Rectal smooth muscle tissue (tissue), 1 donor: Measurements from ENCODE around the gene SPRR2B.
"Not testable (repeated sequence)": the region's sequence is repeated elsewhere in the genome, so short reads cannot be mapped to it uniquely, and the experiment has no call there.

Experiments
- H3K27ac ChIP-seq: one replicate; pipeline ENCODE4 v1.7.0; 2013; ENCODE audit warnings: low read depth, low read length, inconsistent platforms
- H3K27me3 ChIP-seq: one replicate; pipeline ENCODE4 v1.7.0; 2013; ENCODE audit warnings: low read length; ENCODE audit not compliant: control insufficient read depth, insufficient read depth
- H3K36me3 ChIP-seq: one replicate; pipeline ENCODE4 v1.7.0; 2013; ENCODE audit warnings: low read length; ENCODE audit not compliant: control insufficient read depth, insufficient read depth
- H3K4me1 ChIP-seq: one replicate; pipeline ENCODE4 v1.7.0; 2013; ENCODE audit warnings: low read length; ENCODE audit not compliant: control insufficient read depth, insufficient read depth
- H3K4me3 ChIP-seq: one replicate; pipeline ENCODE4 v1.7.0; 2013; ENCODE audit warnings: low read length
- H3K9ac ChIP-seq: one replicate; pipeline ENCODE4 v1.7.0; 2013; ENCODE audit warnings: low read length

The SPRR2B gene

GRCh38 chr1:153072806-153073726 lies 1.7 kb upstream of the SPRR2B start:
- H3K4me3 ChIP-seq, result no peak overlapping the region
- no peaks in the 10 kb centered on the region for H3K27me3 ChIP-seq
- no peaks in the 10 kb centered on the region for H3K36me3 ChIP-seq
- no peaks in the 10 kb centered on the region for H3K4me1 ChIP-seq
- H3K9ac ChIP-seq, result no peak overlapping the region
- no peak overlapping the region for H3K27ac ChIP-seq

- Histone ChIP-seq H3K9ac (no peak overlapping the region), H3K27ac (no peak overlapping the region), H3K27me3 (no peaks in the 10 kb centered on the region), H3K36me3 (no peaks in the 10 kb centered on the region), H3K4me1 (no peaks in the 10 kb centered on the region), H3K4me3 (no peak overlapping the region)
Measured at GRCh38 chr1:153070243-153070642, 1.2 kb downstream of the SPRR2B start.

- H3K9ac ChIP-seq, result no peak overlapping the region
- no peaks in the 10 kb centered on the region for H3K4me1 ChIP-seq
- no peak overlapping the region for H3K27ac ChIP-seq
- H3K27me3 ChIP-seq, result no peaks in the 10 kb centered on the region
- no peak overlapping the region for H3K4me3 ChIP-seq
- H3K36me3 ChIP-seq, result no peaks in the 10 kb centered on the region
Measured at GRCh38 chr1:153058826-153059784, 12.3 kb downstream of the SPRR2B start.

GRCh38 chr1:153058154-153058553 lies 13.3 kb downstream of the SPRR2B start:
- H3K36me3 ChIP-seq, result no peaks in the 10 kb centered on the region
- no peak overlapping the region for H3K27ac ChIP-seq
- H3K4me1 ChIP-seq, result no peaks in the 10 kb centered on the region
- H3K9ac ChIP-seq, result no peak overlapping the region
- no peaks in the 10 kb centered on the region for H3K27me3 ChIP-seq
- no peak overlapping the region for H3K4me3 ChIP-seq

GRCh38 chr1:153057375-153057774 lies 14.0 kb downstream of the SPRR2B start, which contains the start of gene SPRR2A:
SPRR2A (minus strand) TSS chr1:153057512; CDS start chr1:153056735, 777 bp downstream.
- H3K9ac ChIP-seq, result no peak within 1 kb of the TSS
- H3K4me3 ChIP-seq, result no peak within 1 kb of the TSS
- no peak within 1 kb of the TSS for H3K27ac ChIP-seq
- H3K36me3 ChIP-seq, result no peaks in the 10 kb centered on the region
- no peaks in the 10 kb centered on the region for H3K4me1 ChIP-seq
- no peaks in the 10 kb centered on the region for H3K27me3 ChIP-seq

GRCh38 chr1:153056111-153056510 lies 15.3 kb downstream of the SPRR2B start:
- H3K4me1 ChIP-seq, H3K27me3 ChIP-seq, H3K9ac ChIP-seq, H3K36me3 ChIP-seq, H3K27ac ChIP-seq, H3K4me3 ChIP-seq: not testable (repeated sequence)

- Histone ChIP-seq H3K4me1 (no peaks in the 10 kb centered on the region), H3K4me3 (no peak overlapping the region), H3K27ac (no peak overlapping the region), H3K36me3 (no peaks in the 10 kb centered on the region), H3K9ac (no peak overlapping the region), H3K27me3 (no peaks in the 10 kb centered on the region)
Measured at GRCh38 chr1:153049211-153049610, 22.2 kb downstream of the SPRR2B start.

GRCh38 chr1:153040950-153041631 lies 30.3 kb downstream of the SPRR2B start, which contains the start of gene SPRR2D:
SPRR2D (minus strand) TSS chr1:153041120; CDS start chr1:153040346, 774 bp downstream.
- Histone ChIP-seq H3K36me3 (no peaks in the 10 kb centered on the region), H3K27ac (no peak within 1 kb of the TSS), H3K4me1 (no peaks in the 10 kb centered on the region), H3K27me3 (no peaks in the 10 kb centered on the region), H3K4me3 (no peak within 1 kb of the TSS), H3K9ac (no peak within 1 kb of the TSS)

- Histone ChIP-seq H3K36me3 (no peaks in the 10 kb centered on the region), H3K27ac (no peak overlapping the region), H3K4me1 (no peaks in the 10 kb centered on the region), H3K9ac (no peak overlapping the region), H3K4me3 (no peak overlapping the region), H3K27me3 (no peaks in the 10 kb centered on the region)
Measured at GRCh38 chr1:153035211-153035610, 36.2 kb downstream of the SPRR2B start.

- Histone ChIP-seq H3K4me1 (no peaks in the 10 kb centered on the region), H3K36me3 (no peaks in the 10 kb centered on the region), H3K4me3 (no peak overlapping the region), H3K27me3 (no peaks in the 10 kb centered on the region), H3K27ac (no peak overlapping the region), H3K9ac (no peak overlapping the region)
Measured at GRCh38 chr1:153032677-153033308, 38.6 kb downstream of the SPRR2B start.

GRCh38 chr1:153032073-153032472 lies 39.3 kb downstream of the SPRR2B start:
- Histone ChIP-seq H3K27me3 (no peaks in the 10 kb centered on the region), H3K27ac (no peak overlapping the region), H3K4me1 (no peaks in the 10 kb centered on the region), H3K4me3 (no peak overlapping the region), H3K36me3 (no peaks in the 10 kb centered on the region), H3K9ac (no peak overlapping the region)
